Sigmoid colon (tissue), 4 donors: ENCODE results near the gene SLC25A27.

Experiments used
- EP300 ChIP-seq, 4 donors: sonication (generic); formaldehyde crosslinking; IDR thresholded peaks; one replicate each; pipeline ENCODE4 v1.6.1; 2017; ENCODE audit warnings: antibody characterized with exemption in 4 of 4
- POLR2A ChIP-seq, 2 donors: fragments of 450-650 bp; IDR thresholded peaks; one replicate each; pipeline ENCODE4 v1.6.1; 2016; ENCODE audit warnings: antibody characterized with exemption in 2 of 2, mild to moderate bottlenecking in 2 of 2, moderate library complexity in 2 of 2
- POLR2AphosphoS5 ChIP-seq, 4 donors: sonication (generic); formaldehyde crosslinking; IDR thresholded peaks; one replicate each; pipeline ENCODE4 v1.6.1; 2017; ENCODE audit warnings: antibody characterized with exemption in 4 of 4
- TF ChIP-seq, protein P1 (sequence below), 4 experiments: fragments of 450-650 bp in 3 of 4; fragments of 200-600 bp in 1 of 4; IDR thresholded peaks; one replicate each; pipeline ENCODE4 v1.5.1; 2016 to 2019; ENCODE audit warnings: antibody characterized with exemption in 4 of 4, mild to moderate bottlenecking in 3 of 4, moderate library complexity in 2 of 4

DNA sequence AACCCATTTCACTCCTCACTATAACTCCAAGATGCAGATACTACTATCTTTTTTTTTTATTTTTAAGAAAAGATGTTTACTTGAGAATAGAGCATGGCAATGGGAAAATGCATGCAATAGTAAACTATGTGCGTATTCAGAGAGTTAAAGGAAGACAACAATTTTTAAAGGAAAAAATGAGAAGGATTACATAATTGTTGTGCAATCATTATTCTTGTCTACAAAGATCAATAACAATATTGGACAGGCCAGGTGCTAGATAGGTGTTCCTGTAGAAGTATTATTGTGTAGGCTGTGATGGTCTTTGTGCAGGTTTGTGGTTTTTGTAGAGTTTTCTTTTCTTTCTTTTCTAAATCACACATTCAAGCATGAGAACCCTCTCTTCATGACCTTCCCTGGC lies 20.7 kb upstream of the SLC25A27 start:
- TF ChIP-seq, protein P1, sequence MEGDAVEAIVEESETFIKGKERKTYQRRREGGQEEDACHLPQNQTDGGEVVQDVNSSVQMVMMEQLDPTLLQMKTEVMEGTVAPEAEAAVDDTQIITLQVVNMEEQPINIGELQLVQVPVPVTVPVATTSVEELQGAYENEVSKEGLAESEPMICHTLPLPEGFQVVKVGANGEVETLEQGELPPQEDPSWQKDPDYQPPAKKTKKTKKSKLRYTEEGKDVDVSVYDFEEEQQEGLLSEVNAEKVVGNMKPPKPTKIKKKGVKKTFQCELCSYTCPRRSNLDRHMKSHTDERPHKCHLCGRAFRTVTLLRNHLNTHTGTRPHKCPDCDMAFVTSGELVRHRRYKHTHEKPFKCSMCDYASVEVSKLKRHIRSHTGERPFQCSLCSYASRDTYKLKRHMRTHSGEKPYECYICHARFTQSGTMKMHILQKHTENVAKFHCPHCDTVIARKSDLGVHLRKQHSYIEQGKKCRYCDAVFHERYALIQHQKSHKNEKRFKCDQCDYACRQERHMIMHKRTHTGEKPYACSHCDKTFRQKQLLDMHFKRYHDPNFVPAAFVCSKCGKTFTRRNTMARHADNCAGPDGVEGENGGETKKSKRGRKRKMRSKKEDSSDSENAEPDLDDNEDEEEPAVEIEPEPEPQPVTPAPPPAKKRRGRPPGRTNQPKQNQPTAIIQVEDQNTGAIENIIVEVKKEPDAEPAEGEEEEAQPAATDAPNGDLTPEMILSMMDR (IDR thresholded peaks at IDR 0.05), result no peak
- TF ChIP-seq POLR2AphosphoS5 (IDR thresholded peaks at IDR 0.05) (no peak), POLR2A (IDR thresholded peaks at IDR 0.05) (no peak), EP300 (IDR thresholded peaks at IDR 0.05) (no peak)
